HPDE6-E6E7 (cell line): ENCODE measurements around the gene GOLGA1.
"Not testable (repeated sequence)": the region's sequence is repeated elsewhere in the genome, so short reads cannot be mapped to it uniquely, and the experiment has no call there.

Experiments used
- DNase-seq: peaks from one replicate; pipeline ENCODE4 v3.0.0; 2011; ENCODE audit warnings: missing footprints; ENCODE audit errors: extremely low spot score

GOLGA1 gene, protein sequence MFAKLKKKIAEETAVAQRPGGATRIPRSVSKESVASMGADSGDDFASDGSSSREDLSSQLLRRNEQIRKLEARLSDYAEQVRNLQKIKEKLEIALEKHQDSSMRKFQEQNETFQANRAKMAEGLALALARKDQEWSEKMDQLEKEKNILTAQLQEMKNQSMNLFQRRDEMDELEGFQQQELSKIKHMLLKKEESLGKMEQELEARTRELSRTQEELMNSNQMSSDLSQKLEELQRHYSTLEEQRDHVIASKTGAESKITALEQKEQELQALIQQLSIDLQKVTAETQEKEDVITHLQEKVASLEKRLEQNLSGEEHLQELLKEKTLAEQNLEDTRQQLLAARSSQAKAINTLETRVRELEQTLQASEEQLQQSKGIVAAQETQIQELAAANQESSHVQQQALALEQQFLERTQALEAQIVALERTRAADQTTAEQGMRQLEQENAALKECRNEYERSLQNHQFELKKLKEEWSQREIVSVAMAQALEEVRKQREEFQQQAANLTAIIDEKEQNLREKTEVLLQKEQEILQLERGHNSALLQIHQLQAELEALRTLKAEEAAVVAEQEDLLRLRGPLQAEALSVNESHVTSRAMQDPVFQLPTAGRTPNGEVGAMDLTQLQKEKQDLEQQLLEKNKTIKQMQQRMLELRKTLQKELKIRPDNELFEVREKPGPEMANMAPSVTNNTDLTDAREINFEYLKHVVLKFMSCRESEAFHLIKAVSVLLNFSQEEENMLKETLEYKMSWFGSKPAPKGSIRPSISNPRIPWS

DNA sequence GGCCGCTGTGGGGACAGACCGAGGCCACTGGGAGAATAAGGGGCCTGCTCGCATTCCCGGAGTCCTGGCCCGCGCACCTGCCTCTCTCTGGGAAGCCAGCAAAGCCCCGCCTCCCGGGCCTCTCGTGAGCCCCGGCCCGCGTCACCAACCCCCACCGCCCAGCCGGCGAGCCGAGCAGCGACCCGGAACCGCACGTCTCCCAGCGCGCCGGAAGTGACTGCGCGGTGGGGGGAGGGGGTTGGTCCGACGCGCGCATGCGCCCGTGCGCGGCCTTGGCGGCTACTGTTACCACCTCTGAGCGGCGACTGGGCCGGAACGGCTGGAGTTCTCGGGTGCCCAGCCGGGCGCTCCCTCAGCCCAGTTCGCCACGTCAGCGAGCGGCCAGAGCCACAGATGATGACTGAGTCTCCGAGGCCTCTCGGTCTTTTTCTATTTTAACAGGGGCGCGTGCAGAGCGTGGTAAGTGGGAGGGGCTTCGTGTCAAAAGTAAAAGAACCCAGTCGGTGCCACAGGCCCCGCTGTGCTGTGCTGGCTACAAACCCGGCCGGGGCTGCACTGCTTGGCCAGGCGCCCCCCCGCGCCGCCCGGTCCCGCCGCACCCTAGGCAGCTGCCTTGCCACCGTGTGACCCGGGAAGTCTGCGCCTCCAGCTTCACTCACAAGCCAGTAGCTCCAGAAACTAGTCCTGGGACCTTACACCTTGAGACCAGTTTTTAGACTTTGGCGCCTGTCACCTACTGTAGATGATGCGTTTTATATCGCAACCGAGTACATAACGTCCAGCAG, at the start of gene GOLGA1:
GOLGA1 (minus strand) TSS at position 190 of the 785 bp plus-strand sequence. CDS start 2,372 bp downstream, outside the sequence.
- DNase-seq, result peak; percentile 93

DNA sequence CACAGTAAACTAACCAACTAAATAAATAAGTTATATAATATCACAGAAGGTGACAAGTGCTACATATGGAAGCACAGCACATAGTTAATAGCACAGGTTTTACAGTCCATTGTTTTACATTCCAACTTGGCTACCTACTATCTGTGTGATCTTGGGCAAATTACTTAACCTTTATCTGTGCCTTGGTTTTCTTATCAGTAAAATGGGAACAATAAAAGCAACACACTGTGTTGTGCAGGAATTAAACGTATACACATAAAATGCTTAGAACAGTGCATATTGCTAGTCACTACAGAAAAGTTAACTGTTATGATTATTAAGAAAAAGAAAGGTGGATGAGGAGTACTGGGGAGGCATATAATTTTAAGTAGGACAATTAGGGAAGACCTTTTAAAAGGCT, 42.8 kb upstream of the GOLGA1 start:
- no peak for DNase-seq

DNA sequence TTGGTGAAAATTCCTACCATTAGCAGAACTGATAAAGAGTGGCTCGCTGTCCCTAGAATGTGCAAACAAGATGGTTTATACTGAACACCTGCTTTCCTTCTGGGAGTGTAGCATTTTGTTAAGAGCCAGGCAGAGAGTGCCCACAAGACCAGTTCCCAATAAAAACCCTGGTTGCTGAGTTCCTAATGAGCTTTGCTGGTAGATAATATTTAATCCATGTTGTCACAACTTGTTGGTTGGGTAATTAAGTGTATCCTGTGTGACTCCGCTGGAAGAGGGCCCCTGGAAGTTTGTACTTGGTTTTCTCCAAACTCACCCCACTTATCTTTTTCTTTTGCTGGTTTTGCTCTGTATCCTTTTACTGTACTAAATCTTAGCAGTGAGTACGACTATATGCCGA, 39.5 kb upstream of the GOLGA1 start:
- no peak for DNase-seq

DNA sequence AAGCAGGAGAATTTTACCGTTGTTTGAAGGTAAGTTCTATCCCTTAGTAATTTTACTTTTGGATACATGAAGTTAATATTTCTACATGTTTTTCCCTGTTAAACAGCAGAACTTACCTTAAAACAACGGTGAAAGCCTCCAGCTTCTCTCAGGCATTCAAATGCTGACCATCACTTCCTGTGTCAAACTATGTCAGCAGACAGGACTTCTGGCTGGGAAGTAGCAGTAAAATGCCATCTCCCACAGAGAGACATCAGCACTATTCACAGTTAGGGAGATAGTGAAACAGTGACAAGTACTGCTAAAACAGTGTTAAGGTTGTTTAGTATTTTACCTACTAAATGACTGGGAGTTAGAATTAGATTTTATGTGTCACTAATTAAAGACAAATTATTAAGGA, 34.2 kb upstream of the GOLGA1 start:
- DNase-seq, result no peak

DNA sequence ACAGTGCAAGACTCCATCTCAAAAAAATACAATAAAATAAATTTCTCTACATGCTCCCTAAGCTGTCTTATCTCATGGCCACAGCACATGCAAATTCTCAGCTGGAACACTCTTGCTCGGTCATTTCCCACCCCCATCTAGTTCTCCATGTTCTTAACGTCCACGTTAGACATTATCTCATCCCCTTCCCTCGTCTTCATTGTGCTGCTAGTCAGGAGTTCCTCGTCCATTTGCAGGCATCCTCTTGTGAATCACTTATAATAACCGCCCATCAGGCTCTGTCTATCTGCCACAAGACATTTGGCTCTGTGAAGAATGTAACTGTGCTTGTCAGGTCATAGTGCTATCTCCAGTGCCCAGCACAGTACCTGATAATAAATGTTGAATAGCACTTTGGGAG, 32.9 kb upstream of the GOLGA1 start:
- DNase-seq, result no peak

DNA sequence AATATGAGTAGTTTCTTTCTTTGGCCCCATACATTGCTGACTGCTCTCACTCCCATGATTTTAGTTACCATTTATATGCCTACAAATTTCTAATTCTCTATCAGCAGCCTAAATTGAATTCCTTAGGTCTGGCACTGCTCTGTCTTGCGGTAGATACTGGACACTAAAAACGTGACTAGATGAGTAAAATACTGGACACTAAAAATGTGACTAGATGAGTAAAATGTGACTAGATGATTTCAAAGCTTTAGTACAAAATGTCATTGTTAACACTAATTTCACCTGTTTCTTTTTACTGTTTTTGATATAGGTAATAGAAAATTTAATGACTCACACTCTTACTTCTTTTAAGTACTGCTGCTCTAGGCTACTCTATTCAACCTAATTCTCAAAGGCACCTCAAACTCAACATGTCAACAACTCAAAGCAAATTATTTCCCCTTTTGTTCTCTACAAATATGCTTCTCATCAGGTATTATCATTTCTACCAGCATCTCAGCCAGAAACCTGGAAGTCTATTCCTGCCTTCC, 31.4 kb upstream of the GOLGA1 start:
- no peak for DNase-seq

DNA sequence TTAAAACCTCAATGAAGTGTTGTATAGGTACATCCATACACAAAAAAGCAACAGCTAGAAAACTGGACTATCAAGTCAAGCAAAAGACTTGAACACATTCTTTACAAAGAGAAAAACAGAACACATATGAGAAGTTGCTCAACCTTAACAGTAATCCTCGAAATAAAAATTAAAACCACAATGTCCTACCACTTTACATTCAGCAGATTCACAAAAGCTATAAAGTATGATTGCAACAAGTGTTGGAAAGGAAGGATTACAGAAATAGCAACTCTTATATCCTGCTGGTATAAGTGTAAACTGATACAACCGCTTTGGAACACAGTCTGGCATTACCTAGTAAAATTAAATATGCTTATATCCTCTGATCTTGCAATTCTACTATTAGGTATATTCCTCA, 28.5 kb upstream of the GOLGA1 start:
- DNase-seq, result no peak

DNA sequence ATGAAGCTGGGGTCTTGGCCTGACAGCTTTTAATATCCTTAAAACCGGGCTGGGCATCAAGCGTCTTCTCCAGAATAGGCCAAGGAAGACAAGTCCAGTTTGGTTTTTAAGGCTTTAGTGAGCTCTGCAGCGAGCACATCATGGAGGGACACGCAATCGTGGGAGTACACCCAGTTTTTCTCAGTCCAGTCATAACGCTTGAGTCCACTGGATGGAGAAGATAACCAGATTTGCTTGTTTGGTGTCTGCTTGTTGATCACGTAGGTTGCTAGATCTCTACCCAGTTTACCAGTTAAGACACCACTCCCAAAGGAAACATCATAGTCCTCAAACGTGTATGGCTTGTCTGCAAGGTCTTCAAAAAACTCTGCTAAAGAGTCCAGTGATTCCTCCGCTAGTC, 27.4 kb upstream of the GOLGA1 start:
- no peak for DNase-seq

DNA sequence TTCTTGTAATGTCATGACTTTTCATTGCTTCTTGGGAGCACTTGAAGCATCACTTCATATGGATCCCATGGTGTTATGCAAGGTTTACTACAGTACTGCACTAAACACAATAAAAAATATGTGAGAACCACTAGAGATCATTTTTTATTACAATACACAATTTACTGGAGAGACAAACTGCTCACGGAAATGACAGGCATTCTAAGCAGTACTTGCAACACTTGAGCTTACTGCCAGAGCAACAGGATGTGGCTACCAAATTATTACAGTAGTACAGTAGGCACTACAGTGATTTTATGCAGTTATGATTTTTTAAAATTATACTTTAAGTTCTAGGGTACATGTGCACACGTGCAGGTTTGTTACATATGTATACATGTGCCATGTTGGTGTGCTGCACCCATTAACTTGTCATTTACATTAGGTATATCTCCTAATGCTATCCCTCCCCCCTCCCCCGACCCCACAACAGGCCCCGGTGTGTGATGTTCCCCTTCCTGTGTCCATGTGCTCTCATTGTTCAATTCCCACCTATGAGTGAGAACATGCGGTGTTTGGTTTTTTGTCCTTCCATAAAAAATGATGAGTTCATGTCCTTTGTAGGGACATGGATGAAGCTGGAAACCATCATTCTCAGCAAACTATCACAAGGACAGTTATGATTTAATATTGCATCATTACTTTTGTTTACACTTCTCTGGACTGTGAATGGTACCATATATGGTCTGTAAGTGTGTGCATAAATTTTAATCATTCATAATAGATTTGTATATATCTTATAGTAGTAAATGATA, 25.1 kb upstream of the GOLGA1 start:
- DNase-seq, result not testable (repeated sequence)

DNA sequence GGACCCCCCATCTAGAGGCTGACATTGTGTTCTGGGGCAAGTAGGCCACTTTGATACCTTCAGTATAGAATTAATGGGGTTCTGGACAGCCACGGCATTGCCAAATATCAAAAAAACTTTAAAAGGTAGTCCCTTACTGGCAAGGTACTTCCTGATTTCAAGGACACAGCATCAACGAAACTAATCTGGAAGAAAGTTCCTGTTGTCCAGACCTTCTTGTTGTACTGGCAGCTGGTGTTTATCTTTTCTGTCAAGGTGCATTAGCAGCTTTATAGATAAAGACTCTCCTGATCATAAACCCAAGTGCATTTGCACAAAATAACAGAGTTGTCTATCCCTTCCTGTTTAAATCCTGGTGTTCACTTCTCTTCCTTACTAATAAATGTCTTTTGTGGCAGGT, 23.7 kb upstream of the GOLGA1 start:
- DNase-seq, result no peak

DNA sequence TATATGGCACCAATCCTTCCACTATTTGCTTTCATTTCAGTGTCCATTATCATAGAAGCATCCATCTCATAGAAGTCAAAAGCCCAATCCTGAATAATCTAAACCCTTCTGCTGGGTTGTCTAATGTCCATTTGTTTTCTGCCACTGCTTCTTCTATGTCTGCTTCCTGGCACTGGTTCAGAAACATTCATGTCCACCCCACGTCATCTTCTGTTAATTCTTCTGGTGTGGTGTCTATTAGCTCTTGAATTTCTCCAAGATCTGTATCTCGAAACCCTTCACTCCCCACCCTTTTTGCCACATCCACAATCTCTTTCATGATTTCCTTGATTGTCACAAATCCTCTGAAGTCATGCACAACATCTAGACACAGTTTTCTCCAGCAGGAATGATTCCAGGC, 23.2 kb upstream of the GOLGA1 start:
- DNase-seq, result no peak

DNA sequence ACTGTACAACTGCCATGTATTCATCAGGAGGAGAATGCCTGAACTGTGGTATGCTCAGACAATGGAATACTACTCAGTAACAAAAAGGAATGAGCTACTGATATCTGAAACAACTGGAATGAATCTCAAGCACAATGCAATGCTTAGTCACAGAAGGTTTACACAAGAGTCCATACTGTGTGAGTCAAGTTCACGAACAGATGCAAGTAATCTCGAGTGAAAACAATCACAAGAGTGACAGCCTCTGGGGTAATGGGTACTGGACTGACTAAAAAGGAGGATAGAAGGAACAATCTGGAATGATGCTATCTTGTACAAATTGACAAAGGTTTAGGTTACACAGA, 19.5 kb upstream of the GOLGA1 start:
- no peak for DNase-seq

DNA sequence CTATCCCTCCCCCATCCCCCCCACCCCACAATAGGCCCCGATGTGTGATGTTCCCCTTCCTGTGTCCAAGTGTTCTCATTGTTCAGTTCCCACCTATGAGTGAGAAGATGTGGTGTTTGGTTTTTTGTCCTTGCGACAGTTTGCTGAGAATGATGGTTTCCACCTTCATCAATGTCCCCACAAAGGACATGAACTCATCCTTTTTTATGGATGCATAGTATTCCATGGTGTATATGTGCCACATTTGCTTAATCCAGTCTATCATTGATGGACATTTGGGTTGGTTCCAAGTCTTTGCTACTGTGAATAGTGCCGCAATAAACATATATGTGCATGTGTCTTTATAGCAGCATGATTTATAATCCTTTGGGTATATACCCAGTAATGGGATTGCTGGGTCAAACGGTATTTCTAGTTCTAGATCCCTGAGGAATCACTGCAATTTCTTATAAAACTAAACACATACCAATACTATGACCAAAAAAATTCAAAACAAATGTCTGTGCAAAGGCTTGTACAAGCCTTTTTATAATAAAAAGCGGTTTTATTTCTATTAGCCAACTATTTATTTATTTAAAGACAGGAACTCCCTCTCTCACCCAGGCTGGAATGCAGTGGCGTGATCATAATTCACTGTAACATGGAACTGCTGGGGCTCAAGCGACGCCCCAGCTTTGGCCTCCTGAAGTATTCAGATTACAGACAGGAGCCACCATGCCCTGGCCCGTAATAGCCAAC, 19.0 kb upstream of the GOLGA1 start:
- not testable (repeated sequence) for DNase-seq

DNA sequence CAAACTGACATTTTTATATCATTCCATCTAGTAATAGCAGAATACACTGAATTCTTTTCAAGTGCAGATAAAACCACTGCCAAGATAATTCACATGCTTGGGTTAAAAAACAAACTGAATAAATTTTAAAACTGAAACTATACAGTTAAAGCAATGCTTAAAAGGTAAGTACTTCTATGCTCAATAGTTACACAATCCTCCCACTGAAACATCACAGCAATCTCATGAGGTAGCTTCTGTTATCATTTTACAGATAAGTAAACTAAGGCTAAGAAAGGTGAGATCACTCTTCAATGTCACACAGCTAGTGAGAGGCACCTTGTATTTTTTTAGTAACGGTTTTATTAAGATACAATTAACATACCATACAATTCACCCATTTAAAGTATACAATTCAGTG, 13.4 kb upstream of the GOLGA1 start:
- DNase-seq, result no peak

DNA sequence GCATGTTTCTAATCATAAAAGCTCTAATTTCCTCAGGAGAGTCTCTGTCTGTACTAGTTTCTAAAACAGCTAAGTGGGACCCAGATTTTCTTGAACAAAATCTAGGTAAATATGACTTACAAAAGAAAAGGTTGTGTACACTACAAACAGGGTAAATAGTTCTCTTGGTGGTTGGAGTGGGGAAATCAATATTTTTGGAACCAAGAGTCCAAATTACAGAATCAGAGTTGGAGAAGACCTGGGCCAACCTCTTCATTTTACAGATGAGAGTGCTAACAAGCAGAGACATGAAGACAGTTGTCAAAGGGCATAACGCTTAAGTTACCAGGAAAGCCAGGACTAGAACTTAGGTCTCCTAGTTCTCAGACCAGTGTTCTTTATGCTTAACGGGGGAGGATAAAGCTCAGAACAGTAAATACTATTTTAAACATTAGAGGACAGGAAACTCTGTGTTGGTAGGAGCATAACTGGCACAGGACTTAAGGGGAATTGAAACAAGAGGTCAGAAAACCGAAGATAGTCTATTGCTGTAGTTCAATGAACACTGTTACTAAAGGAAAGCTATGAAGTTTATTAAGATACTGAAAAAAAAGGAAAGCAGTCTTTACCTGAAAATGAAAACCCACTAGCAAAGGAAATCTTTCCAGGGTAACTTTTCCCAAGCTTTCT, 9.3 kb upstream of the GOLGA1 start:
- DNase-seq, result no peak

DNA sequence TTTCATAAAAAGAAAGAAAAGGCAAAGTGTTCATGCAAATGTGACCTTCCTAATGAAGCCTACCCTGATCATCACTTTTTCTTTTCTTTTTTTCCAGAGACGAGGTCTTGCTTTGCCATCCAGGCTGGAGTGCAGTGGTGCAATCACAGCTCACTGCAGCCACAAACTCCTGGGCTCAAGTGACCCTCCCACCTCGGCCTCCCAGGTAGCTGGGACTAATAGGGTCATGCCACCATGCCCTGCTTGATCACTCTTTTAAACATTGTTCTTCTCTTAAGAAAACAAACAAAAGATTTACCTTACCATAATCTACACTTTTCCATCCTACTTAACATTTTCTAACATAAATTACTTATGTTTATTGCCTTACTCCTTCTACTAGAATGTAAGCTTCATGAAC, 8.5 kb upstream of the GOLGA1 start:
- DNase-seq, result no peak

DNA sequence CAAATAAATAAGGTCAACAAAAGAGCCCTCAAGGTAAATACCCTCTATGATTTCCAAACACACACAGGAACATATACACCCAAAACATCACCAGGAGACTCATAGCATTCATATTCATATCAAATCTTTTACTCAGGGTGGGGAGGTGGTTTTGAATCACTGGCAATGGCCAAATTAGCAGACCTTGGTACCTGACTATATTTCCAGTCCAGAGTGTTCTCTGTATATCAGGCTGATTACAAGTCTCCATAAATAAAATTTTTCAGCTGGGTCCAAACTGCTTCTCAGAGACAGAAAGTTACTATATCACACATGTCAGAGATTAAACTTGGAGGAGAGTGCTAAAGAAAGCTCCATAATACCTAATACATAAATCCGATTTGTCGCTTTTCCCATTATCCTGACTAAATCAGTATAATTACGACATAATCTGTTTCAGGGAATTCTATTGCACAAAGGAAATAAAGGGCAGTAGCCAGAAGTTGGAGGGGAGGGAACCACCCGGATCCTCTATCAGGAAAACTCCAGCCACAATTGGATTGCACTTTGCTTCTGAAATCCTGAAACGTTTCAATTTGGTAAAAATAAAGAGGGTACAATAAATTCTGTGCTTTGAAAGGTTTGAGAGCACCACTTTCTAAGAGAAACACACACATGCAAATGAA, 7.0 kb upstream of the GOLGA1 start:
- DNase-seq, result no peak

DNA sequence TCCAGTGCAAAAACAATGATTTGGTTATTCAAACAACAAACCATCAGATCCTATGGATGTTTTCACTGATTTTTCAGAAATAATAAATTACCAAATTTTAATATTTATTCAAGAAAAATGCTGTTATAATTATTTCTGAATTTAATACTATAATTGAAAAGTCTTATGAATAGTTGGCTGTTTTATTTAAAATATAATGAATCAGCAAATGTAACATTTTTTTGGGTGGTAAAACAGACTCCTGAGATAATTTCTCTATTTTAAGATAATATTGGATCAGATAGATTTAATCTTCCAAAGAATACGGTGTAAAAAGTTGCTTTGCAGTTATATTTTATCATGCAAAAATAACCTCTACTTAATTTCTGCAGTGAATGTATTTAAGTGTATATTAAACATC, 5.3 kb upstream of the GOLGA1 start:
- DNase-seq, result no peak

DNA sequence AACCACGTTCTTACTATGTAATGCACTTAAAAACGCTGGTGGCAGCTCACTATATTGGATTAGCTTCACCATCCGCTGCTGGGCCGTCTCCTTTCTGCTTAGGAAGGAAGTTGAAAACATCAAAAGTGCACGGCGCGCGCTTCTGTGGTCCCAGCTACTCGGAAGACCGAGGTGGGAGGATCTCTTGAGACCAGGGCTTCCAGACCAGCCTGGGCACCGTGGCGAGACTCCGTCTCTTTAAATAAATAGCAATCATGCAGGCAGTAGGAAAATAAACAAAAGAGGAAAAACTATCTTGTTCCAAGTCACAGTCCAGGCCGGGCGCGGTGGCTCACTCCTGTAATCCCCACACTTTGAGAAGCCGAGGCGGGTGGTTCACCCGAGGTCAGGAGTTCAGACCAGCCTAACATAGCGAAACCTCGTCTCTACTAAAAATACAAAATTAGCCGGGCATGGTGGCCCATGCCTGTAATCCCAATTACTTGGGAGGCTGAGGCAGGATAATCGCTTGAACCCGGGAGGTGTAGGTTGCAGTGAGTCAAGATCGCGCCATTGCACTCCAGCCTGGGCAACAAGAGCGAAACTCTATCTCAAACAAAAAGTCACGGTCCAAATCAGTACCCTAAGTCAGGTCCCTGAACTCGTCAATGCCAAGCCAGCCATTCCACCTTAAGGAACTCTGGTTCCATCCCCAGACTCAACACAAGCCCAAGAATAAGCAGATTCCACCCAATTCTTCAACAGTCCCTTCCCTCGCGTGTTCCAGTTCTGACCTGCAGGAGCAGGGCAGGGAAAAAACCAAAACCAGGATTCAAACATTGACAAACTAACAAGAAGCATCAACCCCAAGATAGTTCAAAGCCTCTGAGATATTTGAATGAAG, 1.0 kb upstream of the GOLGA1 start:
- DNase-seq, result no peak
